Vagina (tissue), 2 donors: ENCODE measurements around the gene SH3GL2.

Experiments
- POLR2A ChIP-seq, 2 donors: fragments of 450-650 bp; IDR thresholded peaks; one replicate each; pipeline ENCODE4 v1.6.1; 2017; ENCODE audit warnings: antibody characterized with exemption in 2 of 2, mild to moderate bottlenecking in 2 of 2, moderate library complexity in 2 of 2
- POLR2AphosphoS5 ChIP-seq, 2 donors: sonication (generic); formaldehyde crosslinking; IDR thresholded peaks; one replicate each; pipeline ENCODE4 v1.9.0; 2017; ENCODE audit warnings: antibody characterized with exemption in 2 of 2, mild to moderate bottlenecking in 2 of 2, low read depth in 1 of 2; ENCODE audit not compliant: insufficient read depth in 1 of 2
- TF ChIP-seq, protein P1 (sequence below), 3 experiments: fragments of 450-650 bp in 2 of 3; fragments of 200-600 bp in 1 of 3; sonication (generic) in 1 of 3; IDR thresholded peaks; one replicate each; pipeline ENCODE4 v1.5.1; 2017 to 2019; ENCODE audit warnings: antibody characterized with exemption in 3 of 3, mild to moderate bottlenecking in 2 of 3, moderate library complexity in 2 of 3

DNA sequence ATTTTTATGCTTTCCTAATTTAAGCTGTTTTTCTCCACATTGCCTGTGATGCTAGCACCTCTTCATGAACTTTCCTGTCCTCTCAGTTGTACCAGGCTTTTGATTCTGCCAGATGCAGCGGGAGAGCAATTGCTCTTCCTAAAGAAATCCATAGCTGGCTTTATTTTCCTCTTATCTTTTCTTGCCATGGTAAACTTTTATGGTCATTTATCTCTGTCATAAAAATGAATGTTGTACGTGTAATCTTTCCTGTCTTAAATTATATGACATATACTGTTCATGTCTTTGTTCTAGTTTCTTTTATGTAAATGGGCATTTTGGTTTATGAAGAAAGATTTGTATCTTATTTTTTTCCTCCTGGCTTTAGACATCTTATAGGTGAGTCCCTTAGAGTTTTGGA lies 127.5 kb downstream of the SH3GL2 start:
- TF ChIP-seq POLR2A (IDR thresholded peaks at IDR 0.05) (no peak), POLR2AphosphoS5 (IDR thresholded peaks at IDR 0.05; ENCODE audit: insufficient read depth in 1 of 2, low read depth in 1 of 2) (no peak)
- TF ChIP-seq, protein P1, sequence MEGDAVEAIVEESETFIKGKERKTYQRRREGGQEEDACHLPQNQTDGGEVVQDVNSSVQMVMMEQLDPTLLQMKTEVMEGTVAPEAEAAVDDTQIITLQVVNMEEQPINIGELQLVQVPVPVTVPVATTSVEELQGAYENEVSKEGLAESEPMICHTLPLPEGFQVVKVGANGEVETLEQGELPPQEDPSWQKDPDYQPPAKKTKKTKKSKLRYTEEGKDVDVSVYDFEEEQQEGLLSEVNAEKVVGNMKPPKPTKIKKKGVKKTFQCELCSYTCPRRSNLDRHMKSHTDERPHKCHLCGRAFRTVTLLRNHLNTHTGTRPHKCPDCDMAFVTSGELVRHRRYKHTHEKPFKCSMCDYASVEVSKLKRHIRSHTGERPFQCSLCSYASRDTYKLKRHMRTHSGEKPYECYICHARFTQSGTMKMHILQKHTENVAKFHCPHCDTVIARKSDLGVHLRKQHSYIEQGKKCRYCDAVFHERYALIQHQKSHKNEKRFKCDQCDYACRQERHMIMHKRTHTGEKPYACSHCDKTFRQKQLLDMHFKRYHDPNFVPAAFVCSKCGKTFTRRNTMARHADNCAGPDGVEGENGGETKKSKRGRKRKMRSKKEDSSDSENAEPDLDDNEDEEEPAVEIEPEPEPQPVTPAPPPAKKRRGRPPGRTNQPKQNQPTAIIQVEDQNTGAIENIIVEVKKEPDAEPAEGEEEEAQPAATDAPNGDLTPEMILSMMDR (IDR thresholded peaks at IDR 0.05): no peak
